ENCODE data around the gene MBIP. TPM values are rescaled to one million over a fixed set of nuclear protein-coding genes. Genes with fewer than 3 reads are reported as not detected.
A peak's percentile ranks its signal among the peaks of the same experiment; 100 is the strongest.

MBIP gene
- total RNA-seq, 1 experiment from 2014 or later: 27.8 TPM

DNA sequence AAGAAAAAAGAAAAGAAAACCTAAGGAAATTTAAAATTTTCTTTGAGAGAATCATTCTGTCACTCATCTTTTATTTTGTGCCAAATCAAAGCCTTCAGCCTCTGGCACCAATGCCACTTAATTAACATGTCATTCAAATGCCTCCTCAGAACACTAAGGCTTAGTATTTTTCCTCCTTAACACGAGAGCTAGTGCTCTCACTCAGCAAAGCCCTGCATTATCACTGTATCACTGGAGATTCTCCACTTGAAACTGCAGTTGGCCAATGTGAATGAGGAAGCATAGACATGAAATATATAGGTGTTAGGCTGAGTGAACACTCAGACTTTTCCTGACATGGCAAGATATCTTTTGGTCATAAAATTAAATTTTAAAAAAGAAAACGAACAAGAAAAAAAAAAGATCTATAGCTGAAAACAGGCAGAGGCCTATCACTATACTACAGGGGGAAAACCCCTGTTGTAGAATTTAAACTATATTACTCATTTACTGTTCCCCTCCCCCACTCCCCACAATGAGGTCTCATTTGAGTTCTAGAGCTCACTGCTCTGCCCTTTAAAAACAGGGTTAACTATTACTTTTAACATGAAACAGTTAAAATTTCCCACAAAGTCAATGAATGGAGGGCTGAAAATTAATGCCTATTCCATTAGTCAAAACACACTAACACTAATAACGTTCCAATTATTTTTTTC, 5.1 kb downstream of the MBIP start:
- H3K4me1 ChIP-seq: no peaks in the 10 kb centered on the region; the same call in 1 of the 2 replicates
- Mint-ChIP-seq H3K4me1 (ENCODE audit: low read depth, unreplicated experiment) (no peaks in the 10 kb centered on the region), H3K27me3 (ENCODE audit: insufficient read depth, unreplicated experiment) (no peaks in the 10 kb centered on the region), H3K9me3 (ENCODE audit: unreplicated experiment) (no peaks in the 10 kb centered on the region), H3K27ac (ENCODE audit: unreplicated experiment) (no peak overlapping the region), H3K4me3 (ENCODE audit: unreplicated experiment) (no peak overlapping the region), H3K36me3 (ENCODE audit: insufficient read depth, unreplicated experiment) (peaks cover 50% of the 10 kb centered on the region)
- TF ChIP-seq, protein P1, sequence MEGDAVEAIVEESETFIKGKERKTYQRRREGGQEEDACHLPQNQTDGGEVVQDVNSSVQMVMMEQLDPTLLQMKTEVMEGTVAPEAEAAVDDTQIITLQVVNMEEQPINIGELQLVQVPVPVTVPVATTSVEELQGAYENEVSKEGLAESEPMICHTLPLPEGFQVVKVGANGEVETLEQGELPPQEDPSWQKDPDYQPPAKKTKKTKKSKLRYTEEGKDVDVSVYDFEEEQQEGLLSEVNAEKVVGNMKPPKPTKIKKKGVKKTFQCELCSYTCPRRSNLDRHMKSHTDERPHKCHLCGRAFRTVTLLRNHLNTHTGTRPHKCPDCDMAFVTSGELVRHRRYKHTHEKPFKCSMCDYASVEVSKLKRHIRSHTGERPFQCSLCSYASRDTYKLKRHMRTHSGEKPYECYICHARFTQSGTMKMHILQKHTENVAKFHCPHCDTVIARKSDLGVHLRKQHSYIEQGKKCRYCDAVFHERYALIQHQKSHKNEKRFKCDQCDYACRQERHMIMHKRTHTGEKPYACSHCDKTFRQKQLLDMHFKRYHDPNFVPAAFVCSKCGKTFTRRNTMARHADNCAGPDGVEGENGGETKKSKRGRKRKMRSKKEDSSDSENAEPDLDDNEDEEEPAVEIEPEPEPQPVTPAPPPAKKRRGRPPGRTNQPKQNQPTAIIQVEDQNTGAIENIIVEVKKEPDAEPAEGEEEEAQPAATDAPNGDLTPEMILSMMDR (IDR thresholded peaks at IDR 0.05; ENCODE audit: insufficient read depth in 1 of 2, low read depth in 1 of 2, low read length in 1 of 2, severe bottlenecking in 1 of 2, unreplicated experiment in 1 of 2): no peak
- CTCF ChIA-PET: no interaction called here
- POLR2A ChIA-PET: no interaction called here
- BruUV-seq (replicated peaks): no TSS peak
- H3K9me3 ChIP-seq: no peaks in the 10 kb centered on the region
- no peaks in the 10 kb centered on the region for H3K36me3 ChIP-seq (ENCODE audit: control insufficient read depth, insufficient read depth, low read length)
- intact Hi-C loops (cut with micrococcal nuclease; ENCODE audit: unreplicated experiment): no loop called here
- DNase-seq: no peak
- no peaks in the 10 kb centered on the region for H3K27me3 ChIP-seq (replicated peaks; ENCODE audit: control insufficient read depth, insufficient read depth, low read length)
- no peak overlapping the region for H3K4me3 ChIP-seq (ENCODE audit: low read depth, low read length)

DNA sequence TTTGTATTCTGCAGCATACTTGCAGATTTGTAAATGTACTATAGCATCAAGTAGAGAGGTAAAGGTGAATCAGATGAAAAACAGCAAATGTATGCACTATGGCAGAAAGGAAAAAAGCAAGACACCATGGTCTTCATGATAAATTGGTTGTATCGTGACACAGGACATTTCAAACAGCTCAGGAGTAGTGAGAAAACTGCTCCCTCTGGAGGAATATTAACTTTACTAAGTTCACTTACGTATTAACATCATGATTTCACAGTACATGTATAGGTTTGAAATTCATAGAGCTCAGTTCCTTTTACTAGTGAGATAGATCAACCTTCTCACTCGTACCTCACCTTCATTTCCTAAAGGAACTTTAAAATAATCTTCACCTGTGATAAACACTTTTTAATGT, 6.5 kb downstream of the MBIP start:
- Mint-ChIP-seq H3K4me1 (ENCODE audit: low read depth, unreplicated experiment) (no peaks in the 10 kb centered on the region), H3K36me3 (ENCODE audit: insufficient read depth, unreplicated experiment) (peaks cover 57% of the 10 kb centered on the region), H3K4me3 (ENCODE audit: unreplicated experiment) (no peak overlapping the region), H3K27ac (ENCODE audit: unreplicated experiment) (no peak overlapping the region), H3K9me3 (ENCODE audit: unreplicated experiment) (no peaks in the 10 kb centered on the region), H3K27me3 (ENCODE audit: insufficient read depth, unreplicated experiment) (no peaks in the 10 kb centered on the region)
- TF ChIP-seq, protein P1 (IDR thresholded peaks at IDR 0.05; ENCODE audit: insufficient read depth in 1 of 2, low read depth in 1 of 2, low read length in 1 of 2, severe bottlenecking in 1 of 2, unreplicated experiment in 1 of 2): peak; percentile 29 to 30
- intact Hi-C loops (cut with micrococcal nuclease; ENCODE audit: unreplicated experiment): loop anchor here (1.0 kb wide), 1 partner anchor 209 kb away; no protein-coding TSS in a partner anchor
- H3K4me1 ChIP-seq: no peaks in the 10 kb centered on the region; the same call in 1 of the 2 replicates
- ChIA-PET POLR2A (no interaction called here), CTCF (interaction anchor here (0.6 to 1.1 kb wide), 3 partner anchors 10 to 244 kb away, joined by 3 to 6 read pairs (median 3); no protein-coding TSS in a partner anchor)
- H3K27me3 ChIP-seq (replicated peaks; ENCODE audit: control insufficient read depth, insufficient read depth, low read length): no peaks in the 10 kb centered on the region
- H3K36me3 ChIP-seq (ENCODE audit: control insufficient read depth, insufficient read depth, low read length): no peaks in the 10 kb centered on the region
- no peaks in the 10 kb centered on the region for H3K9me3 ChIP-seq
- DNase-seq: no peak
- BruUV-seq (replicated peaks): no TSS peak
- no peak overlapping the region for H3K4me3 ChIP-seq (ENCODE audit: low read depth, low read length)

- Histone ChIP-seq H3K4me3 (ENCODE audit: low read depth, low read length) (no peak overlapping the region), H3K4me1 (no peaks in the 10 kb centered on the region; the same call in 1 of the 2 replicates), H3K27me3 (replicated peaks; ENCODE audit: control insufficient read depth, insufficient read depth, low read length) (no peaks in the 10 kb centered on the region), H3K36me3 (ENCODE audit: control insufficient read depth, insufficient read depth, low read length) (no peaks in the 10 kb centered on the region), H3K9me3 (no peaks in the 10 kb centered on the region)
- POLR2A ChIA-PET: no interaction called here
- Mint-ChIP-seq H3K4me1 (ENCODE audit: low read depth, unreplicated experiment) (no peaks in the 10 kb centered on the region), H3K36me3 (ENCODE audit: insufficient read depth, unreplicated experiment) (peaks cover 64% of the 10 kb centered on the region), H3K27me3 (ENCODE audit: insufficient read depth, unreplicated experiment) (no peaks in the 10 kb centered on the region), H3K9me3 (ENCODE audit: unreplicated experiment) (no peaks in the 10 kb centered on the region), H3K4me3 (ENCODE audit: unreplicated experiment) (no peak overlapping the region), H3K27ac (ENCODE audit: unreplicated experiment) (no peak overlapping the region)
- BruUV-seq (replicated peaks): no TSS peak
- intact Hi-C loops (cut with micrococcal nuclease; ENCODE audit: unreplicated experiment): no loop called here
- no peak for DNase-seq
- TF ChIP-seq, protein P1 (IDR thresholded peaks at IDR 0.05; ENCODE audit: insufficient read depth in 1 of 2, low read depth in 1 of 2, low read length in 1 of 2, severe bottlenecking in 1 of 2, unreplicated experiment in 1 of 2): no peak
- CTCF ChIA-PET: interaction anchor here (0.6 to 1.1 kb wide), 3 partner anchors 9 to 243 kb away, joined by 3 to 6 read pairs (median 3); no protein-coding TSS in a partner anchor
Observed at GRCh38 chr14:36313206-36313605, 7.2 kb downstream of the MBIP start.

Data from Caco-2 (cell line).